SJSA1 (cell line): ENCODE measurements around the gene ZNF414. TPM values are rescaled to one million over a fixed set of nuclear protein-coding genes. Genes with fewer than 3 reads are reported as not detected.
"Not testable (repeated sequence)": the region's sequence is repeated elsewhere in the genome, so short reads cannot be mapped to it uniquely, and the experiment has no call there.

Source experiments
- DNase-seq, 2 experiments: peaks; one replicate each; pipeline ENCODE4 v3.0.0-alpha.2; 2015 to 2020; ENCODE audit warnings: low spot score in 2 of 2, low read depth in 1 of 2
- H3K27ac ChIP-seq: fragments of 250-450 bp; sonication (Bioruptor Pico); 2 replicates; pipeline ENCODE4 v1.5.1; 2020; ENCODE audit warnings: mild to moderate bottlenecking, moderate library complexity
- H3K27me3 ChIP-seq: fragments of 250-450 bp; sonication (Bioruptor Pico); replicated peaks from 2 replicates; pipeline ENCODE4 v1.5.1; 2020; ENCODE audit warnings: mild to moderate bottlenecking, moderate library complexity
- H3K36me3 ChIP-seq: fragments of 250-450 bp; sonication (Bioruptor Pico); 2 replicates; pipeline ENCODE4 v1.5.1; 2020; ENCODE audit warnings: mild to moderate bottlenecking
- H3K4me1 ChIP-seq: fragments of 250-450 bp; sonication (Bioruptor Pico); replicated peaks from 2 replicates; pipeline ENCODE4 v1.6.1; 2021; ENCODE audit warnings: mild to moderate bottlenecking
- H3K4me3 ChIP-seq: fragments of 250-450 bp; sonication (Bioruptor Pico); 2 replicates; pipeline ENCODE4 v1.5.1; 2020; ENCODE audit warnings: mild to moderate bottlenecking
- H3K9me3 ChIP-seq: fragments of 250-450 bp; sonication (Bioruptor Pico); replicated peaks from 2 replicates; pipeline ENCODE4 v1.5.1; 2020; ENCODE audit warnings: mild to moderate bottlenecking
- total RNA-seq: library from RNA; depleted of rRNA; stranded (reverse); fragments of >200 nt; shearing (Covaris generic); gene quantifications from 2 replicates; pipeline ENCODE4 v1.2.3, GENCODE V29; 2014; rRNA removed

The ZNF414 gene
- total RNA-seq = 0.25 and 5.4 TPM in 2 replicates

DNA sequence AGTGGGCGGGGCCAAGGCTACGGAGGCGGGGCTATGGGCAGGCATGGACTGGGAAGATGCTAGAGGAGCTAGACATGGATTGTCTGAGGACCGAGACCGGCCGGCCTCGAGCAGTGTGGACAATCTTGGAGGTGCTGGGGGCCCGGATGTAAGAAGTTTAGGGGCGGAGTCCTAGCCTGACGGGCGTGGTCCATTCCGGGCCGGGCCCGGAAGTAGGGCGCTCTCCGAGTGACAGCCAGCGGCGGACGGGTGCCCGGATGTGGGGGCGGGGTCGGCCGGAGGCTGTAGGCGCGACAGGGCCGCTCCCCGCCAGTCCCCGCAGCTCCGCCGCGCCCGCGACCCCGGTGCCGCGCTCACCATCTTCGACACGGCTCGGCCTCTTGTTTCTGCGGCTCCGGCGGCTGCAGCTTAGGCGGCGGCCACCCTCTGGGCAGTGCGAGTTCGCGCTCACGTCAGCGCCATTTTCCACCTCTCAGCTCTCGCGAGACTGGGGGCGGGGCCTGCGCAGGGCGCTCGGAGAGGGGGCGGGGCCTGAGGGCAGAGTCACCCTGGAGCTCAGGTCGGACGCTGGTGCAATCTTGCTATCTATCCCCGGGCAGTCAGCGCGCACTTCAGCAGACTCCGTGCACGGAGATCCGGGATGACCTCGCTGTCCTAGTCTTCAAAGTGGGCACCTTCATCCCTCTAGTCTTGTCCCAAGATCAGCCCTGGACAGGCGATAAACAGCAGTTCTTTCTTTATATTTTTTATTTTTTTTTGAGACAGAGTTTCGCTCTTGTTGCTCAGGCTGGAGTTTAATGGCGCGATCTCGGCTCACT, at the start of gene ZNF414:
TSS of gene ZNF414 (minus strand) at position 481 of the 818 bp plus-strand sequence. CDS start at position 360, 121 bp downstream.
- peak within 1 kb of the TSS; percentile 99 for H3K4me3 ChIP-seq
- peaks cover 21% of the 10 kb centered on the region for H3K4me1 ChIP-seq
- peak; percentile 99 for DNase-seq
- H3K36me3 ChIP-seq = peaks cover 26% of the 10 kb centered on the region
- H3K27me3 ChIP-seq = no peaks in the 10 kb centered on the region
- peak within 1 kb of the TSS; percentile 100 for H3K27ac ChIP-seq
- no peaks in the 10 kb centered on the region for H3K9me3 ChIP-seq

- H3K27me3 ChIP-seq = no peaks in the 10 kb centered on the region
- no peak overlapping the region for H3K27ac ChIP-seq
- no peaks in the 10 kb centered on the region for H3K4me1 ChIP-seq
- no peak overlapping the region for H3K4me3 ChIP-seq
- no peak for DNase-seq
- H3K9me3 ChIP-seq = no peaks in the 10 kb centered on the region
- no peaks in the 10 kb centered on the region for H3K36me3 ChIP-seq
Measured at GRCh38 chr19:8561075-8561764, 47.3 kb upstream of the ZNF414 start.

DNA sequence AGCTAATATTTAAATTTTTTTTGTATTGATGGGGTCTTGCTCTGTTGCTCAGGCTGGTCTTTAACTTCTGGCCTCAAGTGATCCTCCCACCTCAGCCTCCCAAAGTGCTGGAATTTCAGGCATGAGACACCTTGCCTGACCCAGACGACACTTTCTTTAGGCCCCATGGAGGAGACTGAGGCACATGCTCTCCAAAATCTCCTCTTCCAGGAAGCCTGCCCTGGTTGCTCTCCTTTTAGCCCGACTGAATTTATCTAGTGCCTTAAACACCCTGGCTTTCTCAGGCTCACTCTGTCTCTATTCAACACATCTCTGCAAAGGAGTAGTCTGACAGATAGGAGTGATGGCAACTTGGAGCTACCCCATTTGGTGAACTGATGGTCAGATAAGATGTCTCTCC, 44.4 kb upstream of the ZNF414 start:
- Histone ChIP-seq H3K27ac (no peak overlapping the region), H3K36me3 (no peaks in the 10 kb centered on the region), H3K27me3 (no peaks in the 10 kb centered on the region), H3K4me1 (no peaks in the 10 kb centered on the region), H3K4me3 (no peak overlapping the region), H3K9me3 (no peaks in the 10 kb centered on the region)
- DNase-seq = no peak

- no peaks in the 10 kb centered on the region for H3K27me3 ChIP-seq
- no peak overlapping the region for H3K27ac ChIP-seq
- H3K4me3 ChIP-seq = no peak overlapping the region
- no peaks in the 10 kb centered on the region for H3K4me1 ChIP-seq
- DNase-seq = no peak
- H3K36me3 ChIP-seq = no peaks in the 10 kb centered on the region
- H3K9me3 ChIP-seq = no peaks in the 10 kb centered on the region
Measured at GRCh38 chr19:8557642-8558238, 43.8 kb upstream of the ZNF414 start.

DNA sequence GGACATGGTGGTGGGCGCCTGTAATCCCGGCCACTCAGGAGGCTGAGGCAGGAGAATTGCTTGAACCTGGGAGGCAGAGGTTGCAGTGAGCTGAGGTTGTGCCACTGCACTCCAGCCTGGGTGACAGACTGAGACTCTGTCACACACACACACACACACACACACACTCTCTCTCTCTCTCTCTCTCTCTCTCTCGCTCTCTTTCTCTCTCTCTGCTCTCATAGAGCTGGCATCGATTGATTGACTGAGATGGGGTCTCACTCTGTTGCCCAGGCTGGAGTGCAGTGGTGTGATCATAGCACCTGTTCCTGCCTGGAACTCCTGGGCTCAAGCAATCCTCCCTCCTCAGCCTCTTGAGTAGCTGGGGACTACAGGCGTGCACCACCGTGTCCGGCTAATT, 39.8 kb upstream of the ZNF414 start:
- not testable (repeated sequence) for H3K36me3 ChIP-seq, H3K4me1 ChIP-seq, H3K27ac ChIP-seq, H3K9me3 ChIP-seq, H3K27me3 ChIP-seq, DNase-seq, H3K4me3 ChIP-seq

DNA sequence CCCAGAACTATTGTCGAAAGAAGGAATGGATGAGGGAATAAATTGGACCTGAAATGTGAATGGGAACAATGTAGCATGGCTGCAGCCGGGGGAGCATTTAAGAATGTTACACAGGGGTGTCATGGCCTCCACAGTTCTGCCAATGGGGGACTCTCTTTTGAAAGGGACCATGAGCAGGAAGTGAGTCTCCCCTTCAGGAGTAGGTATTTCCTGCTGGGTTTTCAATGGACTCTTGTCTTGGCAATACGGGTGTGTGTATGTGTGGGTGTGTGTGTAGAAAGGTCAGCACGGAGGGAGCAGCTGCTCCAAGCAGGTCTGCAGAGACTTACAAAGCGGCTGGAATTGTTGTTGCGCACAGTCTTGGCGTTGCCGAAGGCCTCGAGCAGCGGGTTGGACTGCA, 38.8 kb upstream of the ZNF414 start:
- Histone ChIP-seq H3K27ac (no peak overlapping the region), H3K4me3 (no peak overlapping the region), H3K4me1 (no peaks in the 10 kb centered on the region), H3K9me3 (no peaks in the 10 kb centered on the region), H3K27me3 (no peaks in the 10 kb centered on the region), H3K36me3 (no peaks in the 10 kb centered on the region)
- DNase-seq = no peak

DNA sequence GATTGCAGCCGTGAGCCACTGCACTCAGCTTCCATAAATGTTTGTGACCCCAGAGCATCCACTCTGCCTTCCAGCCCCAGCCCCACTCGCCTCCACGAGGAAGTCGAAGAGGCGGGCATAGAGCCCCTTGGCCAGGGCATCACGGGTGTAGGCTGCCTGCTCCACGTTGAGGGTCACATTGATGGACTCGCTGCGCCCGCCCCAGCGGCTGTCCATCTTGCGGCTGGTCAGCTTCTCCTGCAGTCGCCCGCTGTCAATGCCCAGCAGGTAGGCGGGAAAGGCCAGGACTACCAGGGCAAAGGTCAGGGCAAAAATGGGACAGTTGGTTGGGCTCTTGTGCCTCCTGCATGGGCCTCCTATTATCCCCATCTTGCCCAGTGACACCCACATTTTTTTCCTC, 36.1 kb upstream of the ZNF414 start:
- Histone ChIP-seq H3K9me3 (no peaks in the 10 kb centered on the region), H3K4me1 (no peaks in the 10 kb centered on the region), H3K36me3 (no peaks in the 10 kb centered on the region), H3K27me3 (no peaks in the 10 kb centered on the region), H3K27ac (no peak overlapping the region), H3K4me3 (no peak overlapping the region)
- DNase-seq = no peak

GRCh38 chr19:8545743-8546142, 31.8 kb upstream of the ZNF414 start:
- no peaks in the 10 kb centered on the region for H3K36me3 ChIP-seq
- no peaks in the 10 kb centered on the region for H3K27me3 ChIP-seq
- no peak overlapping the region for H3K4me3 ChIP-seq
- no peaks in the 10 kb centered on the region for H3K4me1 ChIP-seq
- H3K27ac ChIP-seq = no peak overlapping the region
- no peak for DNase-seq
- H3K9me3 ChIP-seq = no peaks in the 10 kb centered on the region

- H3K36me3 ChIP-seq = no peaks in the 10 kb centered on the region
- DNase-seq = no peak
- H3K4me3 ChIP-seq = no peak overlapping the region
- no peaks in the 10 kb centered on the region for H3K9me3 ChIP-seq
- H3K27ac ChIP-seq = no peak overlapping the region
- no peaks in the 10 kb centered on the region for H3K4me1 ChIP-seq
- no peaks in the 10 kb centered on the region for H3K27me3 ChIP-seq
Measured at GRCh38 chr19:8544168-8544567, 30.2 kb upstream of the ZNF414 start.

DNA sequence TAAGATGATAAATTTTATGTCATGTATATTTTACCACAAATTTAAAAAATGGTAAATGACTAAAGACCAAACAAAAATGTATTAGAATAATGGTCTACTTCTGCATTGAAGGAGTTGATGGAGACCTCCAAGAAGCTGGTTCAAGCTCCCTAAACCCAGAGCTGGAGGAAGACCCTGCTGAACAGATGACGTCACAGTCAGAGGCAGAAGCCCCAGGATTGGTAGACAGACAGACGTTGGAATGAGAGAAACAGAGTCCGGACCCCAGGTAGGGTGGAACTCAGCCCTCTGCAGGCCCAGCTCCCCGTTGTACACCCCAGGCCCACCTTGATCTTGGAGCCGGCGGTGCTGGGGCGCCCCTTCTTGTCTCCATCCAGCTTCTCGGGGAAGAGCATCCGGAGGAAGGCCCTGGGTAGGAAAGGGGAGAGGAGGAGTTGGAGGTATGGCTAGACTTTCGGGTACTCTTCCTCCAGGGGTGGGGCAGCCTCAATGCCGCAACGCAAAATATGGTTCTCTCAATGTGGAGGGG, 25.7 kb upstream of the ZNF414 start:
- Histone ChIP-seq H3K4me1 (no peaks in the 10 kb centered on the region), H3K9me3 (no peaks in the 10 kb centered on the region), H3K36me3 (no peaks in the 10 kb centered on the region), H3K27ac (no peak overlapping the region), H3K27me3 (no peaks in the 10 kb centered on the region), H3K4me3 (no peak overlapping the region)
- no peak for DNase-seq

DNA sequence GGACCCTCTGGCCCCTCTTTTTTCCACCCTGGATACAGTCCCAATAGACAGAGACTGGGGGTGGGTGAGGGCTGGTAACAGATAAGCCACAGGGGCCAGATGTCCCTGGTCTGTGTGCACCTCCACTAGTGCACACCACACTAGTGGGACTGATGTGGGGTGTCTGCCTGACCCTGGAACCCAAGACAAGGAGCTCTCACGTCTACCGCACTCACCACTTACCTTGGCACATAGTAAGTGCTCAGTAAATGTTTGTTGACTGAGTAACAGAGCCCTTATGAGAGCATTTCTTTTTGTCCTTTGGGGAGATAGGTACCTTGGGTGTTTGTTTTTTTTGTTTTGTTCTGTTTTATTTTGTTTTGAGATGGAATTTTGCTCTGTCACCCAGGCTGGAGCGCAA, 23.1 kb upstream of the ZNF414 start:
- Histone ChIP-seq H3K27ac (no peak overlapping the region), H3K9me3 (no peaks in the 10 kb centered on the region), H3K4me3 (no peak overlapping the region), H3K36me3 (no peaks in the 10 kb centered on the region), H3K27me3 (no peaks in the 10 kb centered on the region), H3K4me1 (no peaks in the 10 kb centered on the region)
- DNase-seq = no peak

- no peaks in the 10 kb centered on the region for H3K36me3 ChIP-seq
- DNase-seq = no peak
- H3K4me3 ChIP-seq = no peak overlapping the region
- no peaks in the 10 kb centered on the region for H3K27me3 ChIP-seq
- H3K27ac ChIP-seq = no peak overlapping the region
- no peaks in the 10 kb centered on the region for H3K9me3 ChIP-seq
- no peaks in the 10 kb centered on the region for H3K4me1 ChIP-seq
Measured at GRCh38 chr19:8536282-8536681, 22.3 kb upstream of the ZNF414 start.

DNA sequence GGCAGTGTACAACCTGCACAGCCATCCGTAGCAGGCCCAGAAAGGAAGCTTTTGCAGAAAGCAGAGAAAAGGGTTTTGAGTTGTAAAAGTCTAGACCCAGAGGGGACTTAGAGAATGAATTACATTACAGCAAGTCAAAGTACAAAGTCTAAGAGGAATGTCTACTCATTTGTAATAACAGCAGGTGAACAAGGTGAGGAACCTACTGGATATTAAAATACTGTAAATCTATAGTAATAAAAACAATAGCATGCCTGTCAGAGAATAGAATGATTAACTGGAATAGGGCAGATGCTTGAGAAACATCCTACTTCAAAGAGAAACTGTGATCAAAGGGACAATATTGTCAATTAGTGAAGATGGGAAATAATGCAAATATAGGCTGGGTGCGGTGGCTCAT, 18.3 kb upstream of the ZNF414 start:
- no peaks in the 10 kb centered on the region for H3K9me3 ChIP-seq
- H3K27ac ChIP-seq = no peak overlapping the region
- no peaks in the 10 kb centered on the region for H3K27me3 ChIP-seq
- no peak for DNase-seq
- no peaks in the 10 kb centered on the region; the same call in 1 of the 2 replicates for H3K4me1 ChIP-seq
- no peaks in the 10 kb centered on the region for H3K36me3 ChIP-seq
- H3K4me3 ChIP-seq = no peak overlapping the region

GRCh38 chr19:8531470-8531869, 17.5 kb upstream of the ZNF414 start:
- Histone ChIP-seq H3K27me3 (no peaks in the 10 kb centered on the region), H3K4me3 (no peak overlapping the region), H3K27ac (no peak overlapping the region), H3K36me3 (no peaks in the 10 kb centered on the region), H3K9me3 (no peaks in the 10 kb centered on the region), H3K4me1 (peaks cover 5% of the 10 kb centered on the region)
- DNase-seq = no peak
